Endothelial cell of umbilical vein (primary cell): ENCODE results near the gene ABCA8. TPM values are rescaled to one million over a fixed set of nuclear protein-coding genes. Genes with fewer than 3 reads are reported as not detected.
A peak's percentile ranks its signal among the peaks of the same experiment; 100 is the strongest.

Experiments
- BruUV-seq: library from RNA; stranded (reverse); fragments of 400-500 nt; replicated peaks from 2 replicates; lab custom pipeline; 2021; lab: Mats Ljungman, UMichigan
- CTCF ChIA-PET: fragments of 300-600, 350-600 bp; sonication (Branson Sonifier 250); formaldehyde crosslinking; loops from one replicate; lab custom pipeline; 2021; ENCODE audit warnings: antibody characterized with exemption, inconsistent platforms; lab: Charles Lee
- POLR2A ChIA-PET: fragments of 300-600, 350-600 bp; sonication (Branson Sonifier 250); formaldehyde crosslinking; loops from one replicate; lab custom pipeline; 2021; ENCODE audit warnings: antibody characterized with exemption, inconsistent platforms; lab: Charles Lee
- DNase-seq: peaks from one replicate; pipeline ENCODE4 v3.0.0-alpha.2; 2011; ENCODE audit warnings: low read depth, low spot score
- FAIRE-seq: peaks from 2 replicates; lab custom pipeline; 2011; peaks lifted over from hg19 to GRCh38; lab: Jason Lieb, UNC
- H2AFZ ChIP-seq: 2 replicates; pipeline ENCODE4 v1.6.0; 2012; ENCODE audit warnings: low read depth, low read length, control low read depth, inconsistent platforms
- H3K27ac ChIP-seq: 2 replicates; pipeline ENCODE4 v1.5.1; 2011; ENCODE audit warnings: low read depth, mild to moderate bottlenecking, control low read depth, low read length, moderate library complexity; ENCODE audit not compliant: insufficient read depth
- H3K27me3 ChIP-seq, 2 experiments: 2 replicates each; pipeline versions ENCODE4 v1.6.0 to v1.6.1; 2011; ENCODE audit warnings: low read length in 2 of 2, mixed read lengths in 1 of 2; ENCODE audit not compliant: control insufficient read depth in 2 of 2, insufficient read depth in 2 of 2
- H3K36me3 ChIP-seq, 2 experiments: 2 replicates in 1 of 2; 3 replicates in 1 of 2; pipeline ENCODE4 v1.5.1; 2011; ENCODE audit warnings: low read length in 2 of 2, mild to moderate bottlenecking in 1 of 2, moderate library complexity in 1 of 2; ENCODE audit not compliant: control insufficient read depth in 2 of 2, insufficient read depth in 2 of 2; ENCODE audit errors: extremely low read depth in 1 of 2
- H3K4me1 ChIP-seq: 3 replicates; pipeline ENCODE4 v1.5.1; 2011; ENCODE audit warnings: mild to moderate bottlenecking, low read length; ENCODE audit not compliant: control insufficient read depth, insufficient read depth; ENCODE audit errors: extremely low read depth
- H3K4me2 ChIP-seq: 2 replicates; pipeline ENCODE4 v1.6.1; 2011; ENCODE audit warnings: low read length, control low read depth, mixed read lengths; ENCODE audit not compliant: insufficient read depth
- H3K4me3 ChIP-seq, 3 experiments: fragments of 200-600 bp in 1 of 3; sonication (generic), shearing (Covaris generic) in 1 of 3; replicated peaks in 1 of 3; 2 replicates each; pipeline ENCODE4 v1.5.1; 2011 to 2016; ENCODE audit warnings: control low read depth in 3 of 3, low read length in 3 of 3, mild to moderate bottlenecking in 2 of 3, inconsistent platforms in 1 of 3, low read depth in 1 of 3, moderate library complexity in 1 of 3; ENCODE audit not compliant: insufficient read depth in 1 of 3
- H3K79me2 ChIP-seq: 2 replicates; pipeline ENCODE4 v1.6.0; 2012; ENCODE audit warnings: low read length, inconsistent platforms; ENCODE audit not compliant: control insufficient read depth, insufficient read depth
- H3K9ac ChIP-seq: replicated peaks from 2 replicates; pipeline ENCODE3; 2011; ENCODE audit warnings: low read length, control low read depth; ENCODE audit not compliant: insufficient read depth; ENCODE audit errors: extremely low read depth
- H3K9me1 ChIP-seq: replicated peaks from 3 replicates; pipeline ENCODE4 v1.6.0; 2011; ENCODE audit warnings: mild to moderate bottlenecking, low read length; ENCODE audit not compliant: control insufficient read depth, insufficient read depth; ENCODE audit errors: extremely low read depth
- H3K9me3 ChIP-seq: replicated peaks from 2 replicates; pipeline ENCODE4 v1.5.1; 2012; ENCODE audit warnings: low read length, inconsistent platforms; ENCODE audit not compliant: control insufficient read depth, insufficient read depth
- H4K20me1 ChIP-seq: replicated peaks from 2 replicates; pipeline ENCODE3; 2011; ENCODE audit warnings: mild to moderate bottlenecking, low read length; ENCODE audit not compliant: control insufficient read depth, insufficient read depth; ENCODE audit errors: extremely low read depth
- EZH2 ChIP-seq: IDR thresholded peaks from 2 replicates; pipeline ENCODE4 v1.6.1; 2012; ENCODE audit warnings: borderline replicate concordance, low read depth, mild to moderate bottlenecking, moderate library complexity, low read length, inconsistent platforms; ENCODE audit not compliant: severe bottlenecking
- FOS ChIP-seq: IDR thresholded peaks from 2 replicates; pipeline ENCODE4 v1.6.1; 2011; ENCODE audit warnings: mild to moderate bottlenecking, low read length, moderate library complexity, borderline replicate concordance; ENCODE audit not compliant: insufficient read depth
- GATA2 ChIP-seq: IDR thresholded peaks from 2 replicates; pipeline ENCODE4 v1.7.0; 2011; ENCODE audit warnings: low read depth, mild to moderate bottlenecking, moderate library complexity, mixed read lengths, low read length; ENCODE audit not compliant: insufficient read length, insufficient read depth
- JUN ChIP-seq: IDR thresholded peaks from 2 replicates; pipeline ENCODE4 v1.6.1; 2011; ENCODE audit warnings: borderline replicate concordance, low read depth; ENCODE audit not compliant: insufficient read length, insufficient read depth
- MYC ChIP-seq: IDR thresholded peaks from one replicate; pipeline ENCODE4 v1.6.1; 2011; ENCODE audit warnings: mild to moderate bottlenecking, low read depth, low read length
- POLR2A ChIP-seq: IDR thresholded peaks from 2 replicates; pipeline ENCODE4 v1.6.1; 2012; ENCODE audit warnings: low read depth, mild to moderate bottlenecking, control low read depth, low read length
- dilution Hi-C: fragments of 300-500 bp; cut with MboI; formaldehyde crosslinking; loops from one replicate; pipeline ENCODE4 v1.15.0; 2019; ENCODE audit warnings: low sequenced_read_pairs; ENCODE audit not compliant: extremely low pct_ligation_motif_present
- intact Hi-C: fragments of 100-400 bp; cut with micrococcal nuclease; formaldehyde crosslinking; loops from one replicate; pipeline ENCODE4 v1.10.0; 2022
- polyA plus RNA-seq, 4 experiments: library from polyadenylated mRNA; depleted of rRNA in 3 of 4; stranded (reverse) in 3 of 4; unstranded in 1 of 4; fragments of >200 nt; gene quantifications; 2 replicates each; pipeline versions ENCODE4 v1.2.1 to v1.2.3, GENCODE V29; 2011 to 2012; ENCODE audit warnings: missing spikeins in 1 of 4
- total RNA-seq: library from RNA; stranded (reverse); gene quantifications from 2 replicates; pipeline ENCODE4 v1.2.3, GENCODE V29; 2021
- TF ChIP-seq, protein P1 (sequence below), 2 donors: IDR thresholded peaks; 1 replicate in 1 of 2; 2 replicates in 1 of 2; pipeline ENCODE4 v1.5.1; 2011; ENCODE audit warnings: low read length in 2 of 2, mild to moderate bottlenecking in 2 of 2, moderate library complexity in 2 of 2, control low read depth in 1 of 2, inconsistent platforms in 1 of 2, low read depth in 1 of 2; ENCODE audit not compliant: insufficient read depth in 1 of 2; ENCODE audit errors: extremely low read depth in 1 of 2
- TF ChIP-seq, protein P2 (sequence below): IDR thresholded peaks from 2 replicates; pipeline ENCODE4 v1.6.1; 2011; ENCODE audit not compliant: insufficient read depth, insufficient read length

ABCA8 gene
- total and polyA plus RNA-seq, 2 donors (not counting 3 experiments of a cell fraction or from before 2014, with no cell fraction given), result 0.99 to 1.7 TPM

DNA sequence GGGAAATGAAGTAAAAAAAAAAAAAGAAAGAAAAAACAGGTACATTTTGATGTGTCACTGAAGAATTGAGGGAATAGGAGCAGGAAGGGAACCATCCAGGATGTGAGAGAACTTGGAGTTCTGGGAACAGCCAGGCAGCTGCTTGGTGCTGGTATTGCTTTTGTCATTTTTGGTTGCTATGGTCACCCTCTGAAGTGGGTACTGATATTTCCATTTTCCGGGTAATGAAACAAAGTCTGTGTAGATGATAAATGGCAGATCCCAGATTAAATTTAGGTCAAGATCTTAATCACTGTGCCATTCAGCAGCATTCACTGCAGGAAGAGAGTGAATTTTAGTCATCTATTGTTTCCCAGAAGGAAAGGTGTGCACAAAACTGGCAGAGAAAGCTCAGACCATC is 93.6 kb downstream of the ABCA8 start:
- Histone ChIP-seq H3K36me3 (no peaks in the 10 kb centered on the region), H2AFZ (peak overlapping the region; percentile 37), H3K4me1 (peaks cover 10% of the 10 kb centered on the region), H3K9me1 (no peaks in the 10 kb centered on the region), H4K20me1 (no peaks in the 10 kb centered on the region), H3K4me3 (no peak overlapping the region), H3K27ac (peak overlapping the region; percentile 45), H3K27me3 (no peaks in the 10 kb centered on the region), H3K4me2 (no peak overlapping the region), H3K79me2 (no peaks in the 10 kb centered on the region), H3K9ac (peak overlapping the region; percentile 23), H3K9me3 (no peaks in the 10 kb centered on the region)
- POLR2A ChIA-PET, result no interaction called here
- intact Hi-C loops (loop anchor here (1.0 to 10.0 kb wide), 4 partner anchors 39 to 186 kb away; no protein-coding TSS in a partner anchor), dilution Hi-C loops (no loop called here)
- BruUV-seq, result no TSS peak
- CTCF ChIA-PET, result interaction anchor here (0.7 to 1.5 kb wide), 2 partner anchors 67 to 224 kb away, joined by 3 to 4 read pairs; no protein-coding TSS in a partner anchor
- FAIRE-seq (no peak), DNase-seq (peak; percentile 67)
- TF ChIP-seq JUN, result peak; percentile 34
- TF ChIP-seq, protein P1, sequence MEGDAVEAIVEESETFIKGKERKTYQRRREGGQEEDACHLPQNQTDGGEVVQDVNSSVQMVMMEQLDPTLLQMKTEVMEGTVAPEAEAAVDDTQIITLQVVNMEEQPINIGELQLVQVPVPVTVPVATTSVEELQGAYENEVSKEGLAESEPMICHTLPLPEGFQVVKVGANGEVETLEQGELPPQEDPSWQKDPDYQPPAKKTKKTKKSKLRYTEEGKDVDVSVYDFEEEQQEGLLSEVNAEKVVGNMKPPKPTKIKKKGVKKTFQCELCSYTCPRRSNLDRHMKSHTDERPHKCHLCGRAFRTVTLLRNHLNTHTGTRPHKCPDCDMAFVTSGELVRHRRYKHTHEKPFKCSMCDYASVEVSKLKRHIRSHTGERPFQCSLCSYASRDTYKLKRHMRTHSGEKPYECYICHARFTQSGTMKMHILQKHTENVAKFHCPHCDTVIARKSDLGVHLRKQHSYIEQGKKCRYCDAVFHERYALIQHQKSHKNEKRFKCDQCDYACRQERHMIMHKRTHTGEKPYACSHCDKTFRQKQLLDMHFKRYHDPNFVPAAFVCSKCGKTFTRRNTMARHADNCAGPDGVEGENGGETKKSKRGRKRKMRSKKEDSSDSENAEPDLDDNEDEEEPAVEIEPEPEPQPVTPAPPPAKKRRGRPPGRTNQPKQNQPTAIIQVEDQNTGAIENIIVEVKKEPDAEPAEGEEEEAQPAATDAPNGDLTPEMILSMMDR (IDR thresholded peaks at IDR 0.05; ENCODE audit: extremely low read depth in 1 of 2, insufficient read depth in 1 of 2, low read depth in 1 of 2, low read length in 2 of 2), result no peak
- TF ChIP-seq MYC, result no peak
- peak; percentile 79 for TF ChIP-seq GATA2
- TF ChIP-seq POLR2A, result no peak
- TF ChIP-seq FOS, result no peak
- TF ChIP-seq EZH2, result no peak
- TF ChIP-seq, protein P2, sequence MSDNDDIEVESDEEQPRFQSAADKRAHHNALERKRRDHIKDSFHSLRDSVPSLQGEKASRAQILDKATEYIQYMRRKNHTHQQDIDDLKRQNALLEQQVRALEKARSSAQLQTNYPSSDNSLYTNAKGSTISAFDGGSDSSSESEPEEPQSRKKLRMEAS, result no peak
